ENCODE data around the gene HELZ2.
"Not testable (repeated sequence)": the region's sequence is repeated elsewhere in the genome, so short reads cannot be mapped to it uniquely, and the experiment has no call there.

Gene HELZ2

GRCh38 chr20:63610581-63611435 is 36.8 kb upstream of the HELZ2 start:
- TF ChIP-seq CTCF (IDR thresholded peaks at IDR 0.05; ENCODE audit: control insufficient read depth, extremely low read depth, insufficient read depth), result no peak
- H3K4me3 ChIP-seq (ENCODE audit: low read depth, low read length), result no peak overlapping the region
- no peak for DNase-seq (ENCODE audit: low read depth)

- H3K4me3 ChIP-seq (ENCODE audit: low read depth, low read length), result no peak overlapping the region
- TF ChIP-seq CTCF (IDR thresholded peaks at IDR 0.05; ENCODE audit: control insufficient read depth, extremely low read depth, insufficient read depth), result no peak
- DNase-seq (ENCODE audit: low read depth), result no peak
Observed at GRCh38 chr20:63606686-63607085, 32.6 kb upstream of the HELZ2 start.

- H3K4me3 ChIP-seq (ENCODE audit: low read depth, low read length), result no peak overlapping the region
- no peak for TF ChIP-seq CTCF (IDR thresholded peaks at IDR 0.05; ENCODE audit: control insufficient read depth, extremely low read depth, insufficient read depth)
- DNase-seq (ENCODE audit: low read depth), result no peak
Observed at GRCh38 chr20:63602321-63602720, 28.3 kb upstream of the HELZ2 start.

GRCh38 chr20:63601679-63602078 is 27.6 kb upstream of the HELZ2 start:
- DNase-seq (ENCODE audit: low read depth), result not testable (repeated sequence)

GRCh38 chr20:63599396-63600050 is 25.5 kb upstream of the HELZ2 start:
- TF ChIP-seq CTCF (IDR thresholded peaks at IDR 0.05; ENCODE audit: control insufficient read depth, extremely low read depth, insufficient read depth), result no peak
- no peak for DNase-seq (ENCODE audit: low read depth)
- H3K4me3 ChIP-seq (ENCODE audit: low read depth, low read length), result no peak overlapping the region

More at GRCh38 chr20:63601679-63602078, 27.6 kb upstream of the HELZ2 start:
- H3K4me3 ChIP-seq (ENCODE audit: low read depth, low read length), result not testable (repeated sequence)

GRCh38 chr20:63598479-63599395 is 24.7 kb upstream of the HELZ2 start:
- no peak for DNase-seq (ENCODE audit: low read depth)
- H3K4me3 ChIP-seq (ENCODE audit: low read depth, low read length), result no peak overlapping the region
- no peak for TF ChIP-seq CTCF (IDR thresholded peaks at IDR 0.05; ENCODE audit: control insufficient read depth, extremely low read depth, insufficient read depth)
